ENCODE data around the gene SERINC2. TPM values are rescaled to one million over a fixed set of nuclear protein-coding genes. Genes with fewer than 3 reads are reported as not detected.

Gene SERINC2
- total and polyA plus RNA-seq, 2 of the 4 experiments (the other 2 are of a cell fraction) = 2.0 to 59.5 TPM

GRCh38 chr1:31412205-31412604, 808 bp upstream of the SERINC2 start:
- no peak overlapping the region for H3K56ac ChIP-seq (ENCODE audit: extremely low read depth, insufficient read depth, low read length)
- peak overlapping the region; percentile 30; the same call in 1 of the 2 replicates for H3K4ac ChIP-seq (ENCODE audit: low read depth, low read length)
- peak overlapping the region; percentile 43 for H2BK120ac ChIP-seq (ENCODE audit: low read depth, low read length)
- TF ChIP-seq CHD1 (IDR thresholded peaks at IDR 0.05; ENCODE audit: low read depth, low read length) (no peak), ELK1 (IDR thresholded peaks at IDR 0.05; ENCODE audit: borderline replicate concordance, low read depth, low read length) (no peak), CEBPB (IDR thresholded peaks at IDR 0.05; ENCODE audit: low read depth, low read length) (no peak), CTCF (conservative IDR thresholded peaks at IDR 0.05; ENCODE audit: low read depth, low read length) (no peak), RCOR1 (IDR thresholded peaks at IDR 0.05; ENCODE audit: insufficient replicate concordance, low read length) (no peak), POLR2A (IDR thresholded peaks at IDR 0.05; ENCODE audit: low read depth, low read length) (no peak), MAZ (IDR thresholded peaks at IDR 0.05; ENCODE audit: borderline replicate concordance, low read depth, low read length) (no peak), SMC3 (IDR thresholded peaks at IDR 0.05; ENCODE audit: low read depth, low read length) (no peak), RFX5 (IDR thresholded peaks at IDR 0.05; ENCODE audit: low read depth, low read length) (no peak)
- no peak overlapping the region for H3K4me3 ChIP-seq (ENCODE audit: insufficient read depth, low read depth, low read length)
- no peak overlapping the region; a peak in 1 of 4 replicates for H4K8ac ChIP-seq (ENCODE audit: low read depth in 2 of 2, low read length in 2 of 2)
- peaks cover 4% of the 10 kb centered on the region; the same call in 1 of the 2 replicates for H3K36me3 ChIP-seq (ENCODE audit: control insufficient read depth, insufficient read depth, low read length)
- H3K9me1 ChIP-seq (ENCODE audit: insufficient read depth, low read length) = peaks cover 52% of the 10 kb centered on the region
- H2BK20ac ChIP-seq (ENCODE audit: low read depth, low read length) = peak overlapping the region; percentile 56; the same call in 1 of the 2 replicates
- dilution Hi-C loops (cut with HindIII; ENCODE audit: low sequenced_read_pairs, unreplicated experiment) (no loop called here), intact Hi-C loops (cut with micrococcal nuclease) (no loop called here), in situ Hi-C loops (cut with MboI; ENCODE audit: low sequenced_read_pairs) (no loop called here)
- H4K20me1 ChIP-seq (ENCODE audit: insufficient read depth, low read length) = peaks cover 24% of the 10 kb centered on the region
- no peak for ATAC-seq (ENCODE audit: low read depth)
- H3K27me3 ChIP-seq (ENCODE audit: control insufficient read depth, insufficient read depth, low read length) = no peaks in the 10 kb centered on the region
- H3K4me1 ChIP-seq (ENCODE audit: control insufficient read depth, insufficient read depth, low read length) = peaks cover 42% of the 10 kb centered on the region
- H3K23ac ChIP-seq (ENCODE audit: low read depth, low read length) = peak overlapping the region; percentile 32; the same call in 1 of the 2 replicates
- no peak overlapping the region for H2AK9ac ChIP-seq (replicated peaks; ENCODE audit: low read depth, low read length, poor library complexity)
- H2AFZ ChIP-seq (replicated peaks; ENCODE audit: low read length, poor library complexity) = no peak overlapping the region
- no TSS peak for BruUV-seq (replicated peaks)
- no peak overlapping the region for H3K18ac ChIP-seq (ENCODE audit: low read depth, low read length)
- peak overlapping the region; percentile 15; the same call in 1 of the 2 replicates for H4K91ac ChIP-seq (ENCODE audit: insufficient read depth, low read depth, low read length)
- no CpG with 5 or more reads among the region's 2 CpGs for WGBS, 2 experiments (ENCODE audit: extremely low coverage in 2 of 2, insufficient read length in 1 of 2)
- CTCF ChIA-PET = interaction anchor here (1.3 to 3.3 kb wide), 2 partner anchors 10 to 16 kb away, joined by 4 to 13 read pairs; no protein-coding TSS in a partner anchor
- no peak overlapping the region for H3K4me2 ChIP-seq (ENCODE audit: low read depth, low read length)
- no peak overlapping the region for H4K5ac ChIP-seq (ENCODE audit: low read depth, low read length)
- no peak overlapping the region for H2BK15ac ChIP-seq (ENCODE audit: low read depth, low read length)
- POLR2A ChIA-PET (ENCODE audit: unreplicated experiment) = no interaction called here
- H2BK5ac ChIP-seq (ENCODE audit: low read depth, low read length, poor library complexity, severe bottlenecking) = no peak overlapping the region
- peak overlapping the region; percentile 84 for H2AK5ac ChIP-seq (ENCODE audit: low read depth, low read length)
- DNase-seq = no peak
- H3K9me3 ChIP-seq (ENCODE audit: control insufficient read depth, insufficient read depth, low read length) = no peaks in the 10 kb centered on the region
- no peak overlapping the region for H3K14ac ChIP-seq (replicated peaks; ENCODE audit: low read depth, low read length)
- no peak overlapping the region for H3K27ac ChIP-seq (ENCODE audit: insufficient read depth, low read length)
- no peak overlapping the region for H3K9ac ChIP-seq (ENCODE audit: low read depth, low read length)
- H3K79me1 ChIP-seq (ENCODE audit: low read depth in 1 of 2, low read length in 2 of 2) = peaks cover 0 to 44% of the 10 kb centered on the region in 2 experiments; a peak in 3 of 4 replicates

Data from IMR-90 (cell line).